Measurements from ENCODE around the gene VEZF1. TPM values are rescaled to one million over a fixed set of nuclear protein-coding genes. Genes with fewer than 3 reads are reported as not detected.

Gene VEZF1
- total and polyA plus RNA-seq, 2 of the 8 experiments (the other 6 are each of a cell fraction or from before 2014, with no cell fraction given) = 28.9 to 61.9 TPM

DNA sequence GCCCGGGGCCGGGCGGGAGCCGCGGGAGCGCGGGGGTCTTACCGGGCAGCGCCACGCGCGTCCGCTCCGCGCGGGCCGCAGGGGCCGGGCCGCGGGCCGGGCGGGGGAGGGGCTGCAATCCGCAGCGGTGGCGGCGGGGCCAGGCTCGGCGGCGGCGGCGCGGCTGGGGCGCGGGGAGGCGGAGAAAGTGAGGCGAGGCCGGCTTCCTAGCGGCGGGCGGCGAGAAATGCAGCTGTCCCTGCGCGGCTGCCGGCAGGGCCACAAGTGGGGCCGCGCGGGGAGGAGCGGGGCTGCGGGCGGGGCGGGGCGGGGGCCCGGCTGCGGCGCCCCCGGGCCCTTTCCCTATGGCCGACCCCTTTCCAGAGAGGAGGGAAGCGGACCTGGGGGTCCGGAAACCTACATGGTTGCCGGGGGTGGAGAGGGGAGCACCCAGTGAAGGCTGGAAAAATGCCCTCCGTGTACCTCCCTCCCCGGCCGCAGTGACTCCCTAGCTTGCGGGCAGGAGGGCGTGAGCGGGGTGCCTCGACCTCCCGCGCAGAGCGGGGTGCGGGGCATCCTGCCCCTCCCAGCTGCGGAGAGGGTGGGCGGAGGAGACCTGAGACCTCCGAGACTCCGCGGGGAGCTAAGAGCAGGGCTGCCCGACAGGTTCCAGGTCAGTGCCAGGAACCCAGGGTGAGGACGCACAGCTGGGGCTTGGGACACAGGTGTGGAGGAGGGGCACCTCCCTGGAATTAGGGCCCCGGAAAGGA, 32.7 kb downstream of the VEZF1 start, which contains the start of gene CUEDC1:
Gene CUEDC1, minus strand, starts transcription at position 230 of the 749 bp plus-strand sequence. CDS start 69,848 bp downstream, outside the sequence.
- WGBS, 2 experiments (ENCODE audit: extremely low coverage in 1 of 2, insufficient coverage in 1 of 2, insufficient read length in 1 of 2, insufficient replicate concordance in 2 of 2, low coverage in 1 of 2, low lambda C conversion rate in 2 of 2, missing lambda C conversion rate in 1 of 2) = 2% methylated on average over 24 of the region's 79 CpGs; no CpG with 5 or more reads in 1 of the 2 experiments
- Histone ChIP-seq H3K56ac (replicated peaks; ENCODE audit: insufficient read length, low read depth, low read length) (peak within 1 kb of the TSS; percentile 27), H4K5ac (ENCODE audit: insufficient read length, low read depth, low read length) (no peak within 1 kb of the TSS), H4K8ac (ENCODE audit: extremely low read depth, insufficient read depth, low read length) (peak within 1 kb of the TSS; percentile 64; the same call in 1 of the 2 replicates), H2BK5ac (ENCODE audit: low read depth, low read length) (peak within 1 kb of the TSS; percentile 78; the same call in 1 of the 2 replicates), H3K4me2 (ENCODE audit: insufficient read depth in 1 of 2, low read depth in 2 of 2, low read length in 2 of 2) (peak within 1 kb of the TSS; percentile 79 to 97), H3K4me3 (ENCODE audit: extremely low read depth in 1 of 4, insufficient read depth in 2 of 4, low read depth in 3 of 4, low read length in 4 of 4) (peak within 1 kb of the TSS; percentile 32 to 86 (median 66)), H3K79me1 (ENCODE audit: low read depth, low read length) (no peaks in the 10 kb centered on the region), H2BK12ac (ENCODE audit: low read depth, low read length) (peak within 1 kb of the TSS; percentile 90; the same call in 1 of the 2 replicates), H3K14ac (ENCODE audit: insufficient read length) (no peak within 1 kb of the TSS), H2AK5ac (ENCODE audit: low read depth, low read length) (no peak within 1 kb of the TSS; the same call in 1 of the 2 replicates), H3K4me1 (replicated peaks in 1 of 4; ENCODE audit: control insufficient read depth in 3 of 4, insufficient read depth in 4 of 4, low read length in 3 of 4) (peaks cover 12 to 23% (median 14%) of the 10 kb centered on the region in 4 experiments), H2BK120ac (replicated peaks; ENCODE audit: low read depth, low read length) (no peak within 1 kb of the TSS), H3K23me2 (ENCODE audit: low read depth, low read length) (peaks cover 8% of the 10 kb centered on the region; the same call in 1 of the 2 replicates), H2BK20ac (ENCODE audit: low read length) (no peak within 1 kb of the TSS), H3K27me3 (replicated peaks in 1 of 4; ENCODE audit: control insufficient read depth in 3 of 4, extremely low read depth in 1 of 4, insufficient read depth in 3 of 4, low read length in 3 of 4) (peaks cover 0 to 30% (median 20%) of the 10 kb centered on the region in 4 experiments; a peak in 6 of 7 replicates), H3K9ac (replicated peaks in 1 of 4; ENCODE audit: extremely low read depth in 1 of 4, low read depth in 3 of 4, low read length in 3 of 4) (peak within 1 kb of the TSS in 1 of 4 experiments; percentile 73; a peak in 2 of 7 replicates), H3K18ac (ENCODE audit: extremely low read depth, low read length) (peak within 1 kb of the TSS; percentile 68), H3K36me3 (ENCODE audit: control insufficient read depth in 2 of 4, insufficient read depth in 4 of 4, low read length in 3 of 4) (no peaks in the 10 kb centered on the region), H4K20me1 (replicated peaks in 1 of 2; ENCODE audit: control insufficient read depth in 1 of 2, insufficient read depth in 2 of 2, low read length in 2 of 2) (no peaks in the 10 kb centered on the region), H2BK15ac (ENCODE audit: low read length) (peak within 1 kb of the TSS; percentile 88; the same call in 1 of the 2 replicates), H4K91ac (replicated peaks; ENCODE audit: insufficient read length, low read length) (no peak within 1 kb of the TSS), H3K4ac (replicated peaks; ENCODE audit: insufficient read length, low read depth, low read length) (peak within 1 kb of the TSS; percentile 58), H3K79me2 (ENCODE audit: control insufficient read depth in 1 of 2, insufficient read depth in 2 of 2, low read length in 2 of 2) (no peaks in the 10 kb centered on the region), H2AFZ (ENCODE audit: low read length) (no peak within 1 kb of the TSS), H3K23ac (ENCODE audit: insufficient read length) (no peak within 1 kb of the TSS), H3K27ac (ENCODE audit: low read depth, low read length) (no peak within 1 kb of the TSS), H3K9me3 (ENCODE audit: insufficient read depth in 2 of 2, low read depth in 1 of 2, low read length in 1 of 2) (no peaks in the 10 kb centered on the region)
- POLR2A ChIA-PET (ENCODE audit: partially characterized antibody) = interaction anchor here (0.7 to 3.6 kb wide), 18 partner anchors 14 to 98 kb away, joined by 3 to 18 read pairs (median 4); partner anchors contain the start of gene SRSF1
- CTCF ChIA-PET (ENCODE audit: partially characterized antibody) = interaction anchor here (0.7 to 13.5 kb wide), 32 partner anchors 8 to 203 kb away, joined by 3 to 162 read pairs (median 6); no protein-coding TSS in a partner anchor
- DNase-seq (ENCODE audit: low read depth in 1 of 2, low spot score in 2 of 2) (peak in 1 of 2 experiments; percentile 82), FAIRE-seq (no peak)
- no peak for TF ChIP-seq GTF2F1 (IDR thresholded peaks at IDR 0.05; ENCODE audit: borderline replicate concordance, low read depth, low read length)
- no peak for TF ChIP-seq SAP30 (IDR thresholded peaks at IDR 0.05; ENCODE audit: insufficient read depth, insufficient replicate concordance, low read length)
- no peak for TF ChIP-seq SIX5 (IDR thresholded peaks at IDR 0.05; ENCODE audit: low read depth, low read length)
- TF ChIP-seq, protein P1, sequence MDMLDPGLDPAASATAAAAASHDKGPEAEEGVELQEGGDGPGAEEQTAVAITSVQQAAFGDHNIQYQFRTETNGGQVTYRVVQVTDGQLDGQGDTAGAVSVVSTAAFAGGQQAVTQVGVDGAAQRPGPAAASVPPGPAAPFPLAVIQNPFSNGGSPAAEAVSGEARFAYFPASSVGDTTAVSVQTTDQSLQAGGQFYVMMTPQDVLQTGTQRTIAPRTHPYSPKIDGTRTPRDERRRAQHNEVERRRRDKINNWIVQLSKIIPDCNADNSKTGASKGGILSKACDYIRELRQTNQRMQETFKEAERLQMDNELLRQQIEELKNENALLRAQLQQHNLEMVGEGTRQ (IDR thresholded peaks at IDR 0.05; ENCODE audit: low read length) = no peak
- peak in 1 of 2 experiments; percentile 23; a peak in 2 of 4 replicates for TF ChIP-seq RAD21 (IDR thresholded peaks at IDR 0.05 in 1 of 2, conservative IDR thresholded peaks at IDR 0.05 in 1 of 2; ENCODE audit: low read depth in 2 of 2, low read length in 2 of 2)
- TF ChIP-seq TAF7 (optimal IDR thresholded peaks at IDR 0.05; ENCODE audit: borderline replicate concordance, low read depth, low read length) = no peak
- no peak for TF ChIP-seq SIN3A (conservative IDR thresholded peaks at IDR 0.05 in 1 of 2, IDR thresholded peaks at IDR 0.05 in 1 of 2; ENCODE audit: low read depth in 1 of 2, low read length in 2 of 2)
- TF ChIP-seq SRF (IDR thresholded peaks at IDR 0.05; ENCODE audit: low read depth, low read length) = no peak
- TF ChIP-seq EGR1 (IDR thresholded peaks at IDR 0.05; ENCODE audit: borderline replicate concordance, low read depth, low read length) = no peak

All from H1 (cell line).